Liver (tissue), 3 donors: Measurements from ENCODE around the gene PRKCH.

Experiments used
- CTCF ChIP-seq: fragments of 150-350 bp; IDR thresholded peaks from 2 replicates; pipeline ENCODE4 v1.5.1; 2017; ENCODE audit warnings: improper control_type of control experiment, low read depth, low read length; ENCODE audit not compliant: missing input control
- FOXA1 ChIP-seq: IDR thresholded peaks from 2 replicates; pipeline ENCODE4 v1.6.1; 2016; ENCODE audit warnings: antibody characterized with exemption
- GABPA ChIP-seq, 2 donors: IDR thresholded peaks in 1 of 2; conservative IDR thresholded peaks in 1 of 2; 2 replicates each; pipeline ENCODE4 v1.6.1; 2016; ENCODE audit warnings: antibody characterized with exemption in 2 of 2, mild to moderate bottlenecking in 1 of 2, moderate library complexity in 1 of 2
- JUND ChIP-seq, 2 donors: IDR thresholded peaks; 2 replicates each; pipeline ENCODE4 v1.6.1; 2016; ENCODE audit warnings: antibody characterized with exemption in 2 of 2
- MAX ChIP-seq: IDR thresholded peaks from 2 replicates; pipeline ENCODE4 v1.6.1; 2016; ENCODE audit warnings: antibody characterized with exemption
- RAD21 ChIP-seq, 2 donors: IDR thresholded peaks; 2 replicates each; pipeline ENCODE4 v1.6.1; 2016; ENCODE audit warnings: antibody characterized with exemption in 2 of 2, mild to moderate bottlenecking in 2 of 2
- REST ChIP-seq: IDR thresholded peaks from 2 replicates; pipeline ENCODE4 v1.6.1; 2016; ENCODE audit warnings: antibody characterized with exemption, mild to moderate bottlenecking
- SP1 ChIP-seq: IDR thresholded peaks from 2 replicates; pipeline ENCODE4 v1.6.1; 2018; ENCODE audit warnings: antibody characterized with exemption, mild to moderate bottlenecking
- TAF1 ChIP-seq: conservative IDR thresholded peaks from 2 replicates; pipeline ENCODE4 v1.6.1; 2016; ENCODE audit warnings: antibody characterized with exemption, mild to moderate bottlenecking
- YY1 ChIP-seq: IDR thresholded peaks from 2 replicates; pipeline ENCODE4 v1.6.1; 2016; ENCODE audit warnings: antibody characterized with exemption, mild to moderate bottlenecking
- donor health status: healthy.
- donor health status: healthy.

GRCh38 chr14:61563880-61564617 is 242.7 kb downstream of the PRKCH start:
- TF ChIP-seq MAX (no peak), FOXA1 (no peak), TAF1 (no peak), CTCF (no peak), JUND (IDR thresholded peaks at IDR 0.05) (no peak), RAD21 (IDR thresholded peaks at IDR 0.05) (no peak), REST (no peak), YY1 (no peak), SP1 (no peak), GABPA (IDR thresholded peaks at IDR 0.05 in 1 of 2, conservative IDR thresholded peaks at IDR 0.05 in 1 of 2) (no peak)
